Transverse colon (tissue), 4 donors: ENCODE data around the gene ABTB2. TPM values are rescaled to one million over a fixed set of nuclear protein-coding genes. Genes with fewer than 3 reads are reported as not detected.
A peak's percentile ranks its signal among the peaks of the same experiment; 100 is the strongest.

ENCODE experiments used
- DNase-seq: peaks from one replicate; pipeline ENCODE4 v3.0.0-alpha.2; 2019
- H3K27ac ChIP-seq, 4 donors: fragments of 200-600 bp; sonication (generic); 2 replicates each; pipeline ENCODE4 v1.5.1; 2016 to 2018; ENCODE audit warnings: inconsistent platforms in 4 of 4
- H3K27me3 ChIP-seq: fragments of 200-600 bp; sonication (generic); 2 replicates; pipeline ENCODE4 v1.5.1; 2017; ENCODE audit warnings: inconsistent platforms
- H3K36me3 ChIP-seq, 4 donors: fragments of 200-600 bp; sonication (generic); 2 replicates each; pipeline ENCODE4 v1.5.1; 2017 to 2019; ENCODE audit warnings: inconsistent platforms in 4 of 4
- H3K4me1 ChIP-seq, 4 donors: fragments of 200-600 bp; sonication (generic); 2 replicates each; pipeline ENCODE4 v1.5.1; 2017 to 2020; ENCODE audit warnings: inconsistent platforms in 4 of 4
- H3K4me3 ChIP-seq, 4 donors: fragments of 200-600 bp; sonication (generic); 1 replicate in 1 of 4; 2 replicates in 3 of 4; pipeline versions ENCODE4 v1.5.1 to v1.6.1; 2017 to 2019; ENCODE audit warnings: inconsistent platforms in 4 of 4
- H3K9me3 ChIP-seq, 2 donors: fragments of 200-600 bp; sonication (generic); 2 replicates each; pipeline ENCODE4 v1.5.1; 2017 to 2019; ENCODE audit warnings: inconsistent platforms in 2 of 2
- CTCF ChIP-seq, 5 experiments: fragments of 200-600 bp in 3 of 5; fragments of 450-650 bp in 2 of 5; sonication (generic) in 3 of 5; IDR thresholded peaks; 1 replicate in 2 of 5; 2 replicates in 3 of 5; pipeline ENCODE4 v1.5.1; 2016 to 2017; ENCODE audit warnings: antibody characterized with exemption in 5 of 5, inconsistent platforms in 3 of 5, mild to moderate bottlenecking in 2 of 5, moderate library complexity in 1 of 5
- EP300 ChIP-seq: sonication (generic); formaldehyde crosslinking; IDR thresholded peaks from one replicate; pipeline ENCODE4 v1.6.1; 2017; ENCODE audit warnings: antibody characterized with exemption, low read depth
- POLR2A ChIP-seq: fragments of 450-650 bp; IDR thresholded peaks from one replicate; pipeline ENCODE4 v1.6.1; 2016; ENCODE audit warnings: antibody characterized with exemption, mild to moderate bottlenecking, moderate library complexity
- POLR2AphosphoS5 ChIP-seq, 3 donors: sonication (generic); formaldehyde crosslinking; IDR thresholded peaks; one replicate each; pipeline ENCODE4 v1.6.1; 2016; ENCODE audit warnings: antibody characterized with exemption in 3 of 3
- WGBS, 2 donors: methylation state at CpG; one replicate each; pipeline ENCODE4 v1.1.5; 2018; ENCODE audit warnings: low coverage in 1 of 2; 5-methylcytosine and 5-hydroxymethylcytosine counted together
- in situ Hi-C, 4 donors: fragments of 200-750 bp; cut with MboI; loops; one replicate each; pipeline versions ENCODE4 v1.15.0 to v1.15.1; 2017; ENCODE audit warnings: low sequenced_read_pairs in 3 of 4, low pct_ligation_motif_present in 1 of 4, low pct_unique_long_range_greater_than_20kb in 1 of 4
- intact Hi-C: fragments of 100-400 bp; cut with DNase I; formaldehyde crosslinking; loops from one replicate; pipeline ENCODE4 v1.15.1; 2023; ENCODE audit warnings: low total_unique reads
- total RNA-seq, 4 donors: library from RNA; depleted of rRNA; stranded (reverse); fragments of >200 nt; gene quantifications; one replicate each; pipeline ENCODE4 v1.1.0, GENCODE V29; 2016

ABTB2 gene
- total RNA-seq, 4 donors from 2014 or later = 0.60 to 41.9 (median 20.7) TPM

- 81% methylated on average over 7 of the region's 7 CpGs; no CpG with 5 or more reads in 1 of the 2 donors for WGBS, 2 donors
- Histone ChIP-seq H3K4me3 (no peak overlapping the region), H3K27me3 (no peaks in the 10 kb centered on the region), H3K4me1 (peaks cover 3 to 21% (median 12%) of the 10 kb centered on the region in 4 donors), H3K36me3 (no peaks in the 10 kb centered on the region), H3K9me3 (no peaks in the 10 kb centered on the region), H3K27ac (peak overlapping the region in 3 of 4 donors; percentile 8 to 21 (median 19))
- intact Hi-C loops = no loop called here
- in situ Hi-C loops = no loop called here
- TF ChIP-seq EP300 (no peak), POLR2AphosphoS5 (IDR thresholded peaks at IDR 0.05) (peak in 1 of 3 donors; percentile 14), CTCF (IDR thresholded peaks at IDR 0.05) (no peak), POLR2A (no peak)
- DNase-seq = peak; percentile 79
These were observed 94.2 kb downstream of the ABTB2 start for GRCh38 chr11:34263441-34264091.

- Histone ChIP-seq H3K9me3 (no peaks in the 10 kb centered on the region), H3K4me3 (no peak overlapping the region), H3K27ac (no peak overlapping the region), H3K36me3 (no peaks in the 10 kb centered on the region), H3K27me3 (no peaks in the 10 kb centered on the region), H3K4me1 (peaks cover 3 to 21% (median 12%) of the 10 kb centered on the region in 4 donors)
- intact Hi-C loops = no loop called here
- no peak for DNase-seq
- in situ Hi-C loops = no loop called here
- no peak for TF ChIP-seq POLR2AphosphoS5 (IDR thresholded peaks at IDR 0.05)
- TF ChIP-seq EP300 = no peak
- 77 to 100% methylated on average over 1 to 8 of the region's 8 CpGs for WGBS, 2 donors
These were observed 95.2 kb downstream of the ABTB2 start for GRCh38 chr11:34262531-34263081.

GRCh38 chr11:34261820-34262219 lies 96.0 kb downstream of the ABTB2 start:
- no peak overlapping the region for H3K4me3 ChIP-seq
- H3K4me1 ChIP-seq = peaks cover 3 to 16% (median 11%) of the 10 kb centered on the region in 4 donors
- TF ChIP-seq CTCF (IDR thresholded peaks at IDR 0.05) (no peak), EP300 (no peak), POLR2AphosphoS5 (IDR thresholded peaks at IDR 0.05) (no peak), POLR2A (no peak)
- H3K27me3 ChIP-seq = no peaks in the 10 kb centered on the region
- in situ Hi-C loops = no loop called here
- H3K9me3 ChIP-seq = no peaks in the 10 kb centered on the region
- no peak for DNase-seq
- 94% methylated on average over 1 of the region's 1 CpG; no CpG with 5 or more reads in 1 of the 2 donors for WGBS, 2 donors
- no peaks in the 10 kb centered on the region for H3K36me3 ChIP-seq
- H3K27ac ChIP-seq = no peak overlapping the region
- intact Hi-C loops = no loop called here

- in situ Hi-C loops = no loop called here
These were observed 96.7 kb downstream of the ABTB2 start for GRCh38 chr11:34261095-34261494.

More at GRCh38 chr11:34261095-34261494, 96.7 kb downstream of the ABTB2 start:
- H3K36me3 ChIP-seq = no peaks in the 10 kb centered on the region
- no peak overlapping the region for H3K27ac ChIP-seq
- no peaks in the 10 kb centered on the region for H3K9me3 ChIP-seq
- 98 to 100% methylated on average over 1 to 2 of the region's 2 CpGs for WGBS, 2 donors
- intact Hi-C loops = no loop called here
- no peak for DNase-seq
- H3K4me3 ChIP-seq = no peak overlapping the region
- no peak for TF ChIP-seq CTCF (IDR thresholded peaks at IDR 0.05)
- no peaks in the 10 kb centered on the region for H3K27me3 ChIP-seq
- peaks cover 3 to 14% (median 10%) of the 10 kb centered on the region in 4 donors for H3K4me1 ChIP-seq
